Thyroid gland (tissue), 4 donors: Measurements from ENCODE around the gene LPP.

ENCODE experiments used
- POLR2A ChIP-seq, 2 donors: fragments of 450-650 bp; IDR thresholded peaks; one replicate each; pipeline ENCODE4 v1.6.1; 2017; ENCODE audit warnings: antibody characterized with exemption in 2 of 2, mild to moderate bottlenecking in 2 of 2, moderate library complexity in 1 of 2
- TF ChIP-seq, protein P1 (sequence below), 6 experiments: fragments of 200-600 bp in 3 of 6; fragments of 450-650 bp in 3 of 6; sonication (generic) in 3 of 6; IDR thresholded peaks; one replicate each; pipeline ENCODE4 v1.5.1; 2016 to 2019; ENCODE audit warnings: antibody characterized with exemption in 6 of 6, mild to moderate bottlenecking in 2 of 6, inconsistent platforms in 1 of 6, moderate library complexity in 1 of 6

DNA sequence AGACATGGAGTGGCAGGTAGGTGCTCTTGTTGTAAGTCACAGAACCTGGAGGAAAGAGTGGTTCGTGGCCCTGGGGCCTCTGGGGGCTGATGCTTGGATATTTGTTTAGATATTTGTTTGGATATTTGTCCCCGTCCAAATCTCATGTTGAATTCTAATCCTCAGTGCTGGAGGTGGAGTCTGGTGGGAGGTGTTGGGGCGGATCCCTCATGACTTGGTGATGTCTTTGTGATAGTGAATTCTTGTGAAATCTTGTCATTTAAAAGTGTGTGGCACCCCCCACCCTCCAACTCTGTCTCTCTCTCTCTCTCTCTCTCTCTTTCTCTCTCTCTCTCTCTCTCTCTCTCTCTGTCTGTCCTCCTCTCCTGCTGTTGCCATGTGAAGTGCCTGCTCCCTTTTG lies 122.4 kb downstream of the LPP start:
- TF ChIP-seq POLR2A (IDR thresholded peaks at IDR 0.05), result no peak
- TF ChIP-seq, protein P1, sequence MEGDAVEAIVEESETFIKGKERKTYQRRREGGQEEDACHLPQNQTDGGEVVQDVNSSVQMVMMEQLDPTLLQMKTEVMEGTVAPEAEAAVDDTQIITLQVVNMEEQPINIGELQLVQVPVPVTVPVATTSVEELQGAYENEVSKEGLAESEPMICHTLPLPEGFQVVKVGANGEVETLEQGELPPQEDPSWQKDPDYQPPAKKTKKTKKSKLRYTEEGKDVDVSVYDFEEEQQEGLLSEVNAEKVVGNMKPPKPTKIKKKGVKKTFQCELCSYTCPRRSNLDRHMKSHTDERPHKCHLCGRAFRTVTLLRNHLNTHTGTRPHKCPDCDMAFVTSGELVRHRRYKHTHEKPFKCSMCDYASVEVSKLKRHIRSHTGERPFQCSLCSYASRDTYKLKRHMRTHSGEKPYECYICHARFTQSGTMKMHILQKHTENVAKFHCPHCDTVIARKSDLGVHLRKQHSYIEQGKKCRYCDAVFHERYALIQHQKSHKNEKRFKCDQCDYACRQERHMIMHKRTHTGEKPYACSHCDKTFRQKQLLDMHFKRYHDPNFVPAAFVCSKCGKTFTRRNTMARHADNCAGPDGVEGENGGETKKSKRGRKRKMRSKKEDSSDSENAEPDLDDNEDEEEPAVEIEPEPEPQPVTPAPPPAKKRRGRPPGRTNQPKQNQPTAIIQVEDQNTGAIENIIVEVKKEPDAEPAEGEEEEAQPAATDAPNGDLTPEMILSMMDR (IDR thresholded peaks at IDR 0.05), result no peak
